OCI-LY7 (cell line): ENCODE measurements around the gene RAB6C.
"Not testable (repeated sequence)": the region's sequence is repeated elsewhere in the genome, so short reads cannot be mapped to it uniquely, and the experiment has no call there.

ENCODE experiments used
- CTCF ChIP-seq: fragments of 200-600 bp; sonication (generic); conservative IDR thresholded peaks from 2 replicates; pipeline ENCODE4 v1.5.1; 2014; ENCODE audit warnings: mild to moderate bottlenecking, antibody characterized with exemption, low read length, moderate library complexity, mixed read lengths
- EZH2phosphoT487 ChIP-seq: fragments of 200-600 bp; sonication (generic); IDR thresholded peaks from 2 replicates; pipeline ENCODE4 v1.6.1; 2018; ENCODE audit warnings: low read depth, borderline replicate concordance, mild to moderate bottlenecking, mixed run types, antibody characterized with exemption, low read length, moderate library complexity, mixed read lengths

- TF ChIP-seq CTCF, EZH2phosphoT487: not testable (repeated sequence)
Observed at GRCh38 chr2:129996657-129997237, 17.3 kb downstream of the RAB6C start.
